22Rv1 (cell line): ENCODE measurements around the gene PDGFD.

Source experiments
- CTCF ChIP-seq: fragments of 450-650 bp; IDR thresholded peaks from 2 replicates; pipeline ENCODE4 v1.5.1; 2017; ENCODE audit warnings: mild to moderate bottlenecking
- ZFX ChIP-seq: fragments of 450-650 bp; IDR thresholded peaks from 2 replicates; pipeline ENCODE4 v1.6.1; 2017; ENCODE audit warnings: antibody characterized with exemption, borderline replicate concordance

GRCh38 chr11:104148706-104149105, 15.2 kb downstream of the PDGFD start:
- no peak for TF ChIP-seq CTCF
- TF ChIP-seq ZFX: no peak
